Bronchial epithelial cell (primary cell): ENCODE measurements around the gene SCTR. TPM values are rescaled to one million over a fixed set of nuclear protein-coding genes. Genes with fewer than 3 reads are reported as not detected.

Source experiments
- DNase-seq: peaks from one replicate; pipeline ENCODE4 v3.0.0-alpha.2; 2010; ENCODE audit warnings: low read depth
- FAIRE-seq: peaks from 2 replicates; lab custom pipeline; 2011; peaks lifted over from hg19 to GRCh38; lab: Jason Lieb, UNC
- H3K27me3 ChIP-seq: 2 replicates; pipeline ENCODE4 v1.5.1; 2011; ENCODE audit warnings: low read length; ENCODE audit not compliant: control insufficient read depth, insufficient read depth
- H3K36me3 ChIP-seq: 2 replicates; pipeline ENCODE4 v1.5.1; 2011; ENCODE audit warnings: low read length; ENCODE audit not compliant: control insufficient read depth, insufficient read depth
- H3K4me3 ChIP-seq: 2 replicates; pipeline ENCODE4 v1.5.1; 2011; ENCODE audit warnings: mild to moderate bottlenecking, low read depth, low read length, control low read depth
- total RNA-seq: library from RNA; depleted of rRNA; stranded (reverse); fragments of >200 nt; gene quantifications from 2 replicates; pipeline ENCODE4 v1.2.1, GENCODE V29; 2014
- TF ChIP-seq, protein P1 (sequence below): IDR thresholded peaks from 2 replicates; pipeline ENCODE4 v1.5.1; 2011; ENCODE audit warnings: mild to moderate bottlenecking, moderate library complexity, low read length, control low read depth, inconsistent platforms; ENCODE audit not compliant: insufficient read depth, severe bottlenecking

SCTR gene
- total RNA-seq, 1 donor from 2014 or later: not detected

DNA sequence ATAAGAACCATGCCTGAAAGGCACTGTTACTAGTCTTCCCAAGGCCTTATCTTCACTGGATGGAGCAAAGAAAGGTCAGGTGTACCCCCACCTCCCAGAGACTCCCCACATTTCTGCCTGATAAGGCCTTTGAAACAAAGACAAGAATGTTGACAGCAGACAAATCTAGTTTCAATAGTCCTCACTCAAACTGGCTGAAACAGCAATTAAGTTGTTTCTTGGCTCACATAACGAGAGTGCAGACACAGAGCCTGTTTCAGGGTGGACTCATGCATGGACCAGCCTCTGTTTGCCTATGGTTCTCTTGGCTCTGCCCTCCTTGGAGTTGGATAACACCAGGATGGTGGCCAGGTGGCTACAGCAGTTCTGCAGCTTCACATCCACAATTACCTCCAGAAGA lies 12.4 kb upstream of the SCTR start:
- FAIRE-seq (no peak), DNase-seq (no peak)
- peaks cover 2% of the 10 kb centered on the region for H3K27me3 ChIP-seq
- no peak overlapping the region for H3K4me3 ChIP-seq
- H3K36me3 ChIP-seq: no peaks in the 10 kb centered on the region
- TF ChIP-seq, protein P1, sequence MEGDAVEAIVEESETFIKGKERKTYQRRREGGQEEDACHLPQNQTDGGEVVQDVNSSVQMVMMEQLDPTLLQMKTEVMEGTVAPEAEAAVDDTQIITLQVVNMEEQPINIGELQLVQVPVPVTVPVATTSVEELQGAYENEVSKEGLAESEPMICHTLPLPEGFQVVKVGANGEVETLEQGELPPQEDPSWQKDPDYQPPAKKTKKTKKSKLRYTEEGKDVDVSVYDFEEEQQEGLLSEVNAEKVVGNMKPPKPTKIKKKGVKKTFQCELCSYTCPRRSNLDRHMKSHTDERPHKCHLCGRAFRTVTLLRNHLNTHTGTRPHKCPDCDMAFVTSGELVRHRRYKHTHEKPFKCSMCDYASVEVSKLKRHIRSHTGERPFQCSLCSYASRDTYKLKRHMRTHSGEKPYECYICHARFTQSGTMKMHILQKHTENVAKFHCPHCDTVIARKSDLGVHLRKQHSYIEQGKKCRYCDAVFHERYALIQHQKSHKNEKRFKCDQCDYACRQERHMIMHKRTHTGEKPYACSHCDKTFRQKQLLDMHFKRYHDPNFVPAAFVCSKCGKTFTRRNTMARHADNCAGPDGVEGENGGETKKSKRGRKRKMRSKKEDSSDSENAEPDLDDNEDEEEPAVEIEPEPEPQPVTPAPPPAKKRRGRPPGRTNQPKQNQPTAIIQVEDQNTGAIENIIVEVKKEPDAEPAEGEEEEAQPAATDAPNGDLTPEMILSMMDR: no peak

DNA sequence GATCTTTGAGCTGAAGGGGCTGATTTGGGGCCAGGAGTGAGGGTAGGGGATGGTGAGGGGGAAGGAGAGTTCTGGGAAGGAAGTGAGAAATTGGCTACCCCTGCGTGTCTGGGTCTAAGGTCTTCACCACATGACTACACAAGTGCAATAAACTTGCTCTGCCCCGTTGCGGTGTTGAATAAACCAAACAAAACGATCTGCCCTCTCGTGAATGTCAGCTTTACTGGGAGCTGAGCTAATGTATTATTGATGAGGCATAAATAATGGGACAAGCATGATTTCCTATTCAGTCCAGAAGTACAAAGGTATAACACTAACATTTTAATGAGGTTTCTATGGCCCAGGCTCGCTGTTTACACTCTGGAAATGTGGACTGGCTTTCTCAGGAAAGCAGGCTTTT lies 11.9 kb upstream of the SCTR start:
- H3K4me3 ChIP-seq: no peak overlapping the region
- no peak for DNase-seq
- FAIRE-seq: no peak

DNA sequence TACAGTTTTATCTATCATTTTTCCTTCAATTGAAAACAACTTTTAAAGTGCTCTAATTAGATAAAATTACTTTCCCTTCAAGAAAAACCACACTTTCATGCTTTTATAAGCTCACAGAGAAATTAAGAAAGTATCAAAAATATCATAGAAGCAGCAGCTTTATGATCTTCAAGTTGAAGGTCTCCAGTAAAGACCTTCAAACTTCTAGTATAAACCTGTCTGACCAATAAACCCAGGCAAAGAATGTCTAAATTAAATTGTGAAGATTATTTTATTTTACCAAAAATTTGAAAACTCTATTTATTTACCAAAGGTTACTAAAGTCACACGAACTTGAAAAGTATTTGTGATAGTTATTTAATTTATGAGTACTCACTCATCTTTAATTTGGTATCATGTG lies 9.3 kb upstream of the SCTR start:
- no peak for FAIRE-seq
- DNase-seq: no peak
- Histone ChIP-seq H3K4me3 (no peak overlapping the region), H3K27me3 (peaks cover 2% of the 10 kb centered on the region), H3K36me3 (no peaks in the 10 kb centered on the region)
- TF ChIP-seq, protein P1: no peak

More for the DNA sequence above, 11.9 kb upstream of the SCTR start:
- H3K36me3 ChIP-seq: no peaks in the 10 kb centered on the region
- peaks cover 2% of the 10 kb centered on the region for H3K27me3 ChIP-seq
- TF ChIP-seq, protein P1: no peak

DNA sequence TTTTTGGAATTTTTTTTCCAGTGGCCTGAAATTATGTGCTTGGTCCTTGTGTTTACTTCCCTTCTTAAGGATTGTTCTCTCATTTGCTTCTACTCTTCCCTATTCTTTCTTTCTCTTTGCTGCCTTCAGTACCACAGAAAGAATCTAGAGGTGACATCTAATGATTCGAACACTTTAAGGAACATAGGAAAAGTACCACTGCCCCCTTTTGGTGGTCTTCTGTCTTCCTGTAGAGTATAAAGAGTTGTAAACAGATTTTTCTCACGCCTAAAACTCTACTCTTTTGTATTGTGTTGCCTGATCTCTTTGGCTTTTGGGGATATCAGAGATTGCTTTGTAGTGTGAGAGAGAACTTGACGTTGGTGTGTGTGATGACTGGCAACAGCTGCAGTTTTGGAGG lies 7.0 kb upstream of the SCTR start:
- no peak for DNase-seq

DNA sequence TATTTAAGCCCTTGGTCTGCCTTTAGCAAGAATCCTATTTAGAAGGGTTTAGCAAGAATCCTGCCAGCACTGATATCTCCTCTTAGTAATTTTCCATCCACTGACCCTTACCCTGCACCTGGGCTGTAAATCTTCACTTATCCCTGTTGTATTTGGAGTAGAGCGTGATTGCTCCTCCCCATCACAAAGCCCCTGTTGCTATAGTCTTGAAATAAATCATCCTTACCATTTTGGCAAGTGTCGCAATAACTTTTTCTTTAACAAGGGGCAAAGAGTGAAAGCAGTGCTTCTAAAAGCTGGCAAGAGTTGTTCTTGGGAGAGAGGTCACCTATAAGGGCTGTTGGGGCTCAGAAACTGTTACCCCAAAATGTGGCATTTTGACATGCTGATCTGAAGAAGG lies 3.7 kb upstream of the SCTR start:
- no peak overlapping the region for H3K4me3 ChIP-seq
- peaks cover 15% of the 10 kb centered on the region for H3K27me3 ChIP-seq
- no peak for FAIRE-seq
- DNase-seq: no peak
- TF ChIP-seq, protein P1: no peak
- H3K36me3 ChIP-seq: no peaks in the 10 kb centered on the region

More for the DNA sequence above, 7.0 kb upstream of the SCTR start:
- no peaks in the 10 kb centered on the region for H3K36me3 ChIP-seq
- TF ChIP-seq, protein P1: no peak
- H3K27me3 ChIP-seq: peaks cover 2% of the 10 kb centered on the region
- no peak overlapping the region for H3K4me3 ChIP-seq
- FAIRE-seq: no peak

DNA sequence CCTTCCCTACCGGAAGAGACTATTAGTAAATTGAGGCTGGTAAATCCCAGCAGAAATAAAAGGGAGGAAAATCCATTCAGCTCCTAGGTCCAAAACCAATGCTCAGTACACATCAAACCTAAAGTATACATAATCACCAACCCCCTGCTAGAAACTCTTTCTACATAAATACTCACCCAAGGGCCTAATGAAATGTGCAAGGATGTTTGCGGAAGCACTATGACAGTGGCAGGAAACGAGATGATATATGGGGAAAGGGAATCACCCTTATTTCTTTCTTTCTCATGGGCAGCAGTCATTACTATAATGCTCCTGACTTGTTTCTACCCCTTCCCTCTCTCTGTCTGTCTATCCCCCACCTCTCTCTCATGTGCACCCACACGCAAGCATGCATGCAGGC lies 1.3 kb upstream of the SCTR start:
- TF ChIP-seq, protein P1: no peak
- DNase-seq: no peak
- peaks cover 19% of the 10 kb centered on the region for H3K27me3 ChIP-seq
- no peak overlapping the region for H3K4me3 ChIP-seq
- peak; percentile 13 for FAIRE-seq
- H3K36me3 ChIP-seq: no peaks in the 10 kb centered on the region
